ENCODE results near the gene SLC2A4.

Gene SLC2A4

DNA sequence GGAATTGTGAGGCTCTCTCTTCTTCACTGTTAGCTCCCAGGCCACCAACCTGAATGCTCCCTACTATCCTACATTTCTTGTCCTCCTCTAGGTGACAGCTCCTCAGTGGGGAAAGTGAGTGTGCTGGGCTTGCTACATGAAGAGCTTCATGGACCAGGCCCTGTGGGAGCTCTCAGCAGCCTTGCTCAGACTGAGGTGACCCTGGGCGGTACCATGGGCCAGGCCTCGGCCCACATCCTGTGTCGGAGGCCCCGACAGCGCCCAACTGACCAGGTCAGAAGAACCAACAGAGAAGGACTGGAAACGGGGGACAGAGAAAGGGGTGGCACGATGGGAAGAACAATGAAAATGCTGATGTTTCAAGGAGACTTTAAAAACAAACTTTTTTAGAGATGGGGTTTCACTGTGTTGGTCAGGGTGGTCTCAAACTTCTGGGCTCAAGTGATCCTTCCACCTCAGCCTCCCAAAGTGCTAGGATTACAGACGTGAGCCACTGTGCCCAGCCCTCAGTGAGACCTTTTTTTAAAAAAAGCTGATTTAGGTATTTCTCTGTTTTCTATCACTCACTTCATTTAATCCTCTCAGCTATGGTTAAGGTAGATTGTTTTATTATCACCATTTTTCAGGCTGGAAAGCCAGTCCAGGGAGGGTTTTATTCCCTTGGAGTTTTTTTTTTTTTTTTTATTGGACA, 24.6 kb upstream of the SLC2A4 start:
- Histone ChIP-seq H2AFZ (ENCODE audit: low read length) (no peak overlapping the region), H3K27me3 (replicated peaks; ENCODE audit: insufficient read depth, low read length) (peaks cover 14% of the 10 kb centered on the region), H3K4me3 (ENCODE audit: low read length) (no peak overlapping the region), H3K9me3 (replicated peaks; ENCODE audit: insufficient read depth, low read length) (no peaks in the 10 kb centered on the region), H3K9ac (ENCODE audit: low read length) (no peak overlapping the region), H3K4me2 (ENCODE audit: low read depth, low read length) (no peak overlapping the region), H3F3A (ENCODE audit: insufficient read depth, low read length) (peaks cover 6% of the 10 kb centered on the region), H3K36me3 (replicated peaks; ENCODE audit: insufficient read depth, low read length) (0 out of 2 replicates have a peak, but pooled peaks cover 4% of the 10 kb centered on the region), H3K9me2 (replicated peaks; ENCODE audit: insufficient read depth, low read length) (no peaks in the 10 kb centered on the region), H4K20me1 (ENCODE audit: insufficient read depth, low read length) (no peaks in the 10 kb centered on the region), H3K4me1 (ENCODE audit: low read length) (peaks cover 5% of the 10 kb centered on the region), H3K27ac (ENCODE audit: low read length) (no peak overlapping the region), H3K79me2 (ENCODE audit: low read length) (peaks cover 11% of the 10 kb centered on the region)
- DNase-seq: no peak
- TF ChIP-seq EZH2phosphoT487 (IDR thresholded peaks at IDR 0.05; ENCODE audit: low read length) (no peak), EZH2 (optimal IDR thresholded peaks at IDR 0.05; ENCODE audit: low read depth, low read length) (no peak)
- TF ChIP-seq, protein P1, sequence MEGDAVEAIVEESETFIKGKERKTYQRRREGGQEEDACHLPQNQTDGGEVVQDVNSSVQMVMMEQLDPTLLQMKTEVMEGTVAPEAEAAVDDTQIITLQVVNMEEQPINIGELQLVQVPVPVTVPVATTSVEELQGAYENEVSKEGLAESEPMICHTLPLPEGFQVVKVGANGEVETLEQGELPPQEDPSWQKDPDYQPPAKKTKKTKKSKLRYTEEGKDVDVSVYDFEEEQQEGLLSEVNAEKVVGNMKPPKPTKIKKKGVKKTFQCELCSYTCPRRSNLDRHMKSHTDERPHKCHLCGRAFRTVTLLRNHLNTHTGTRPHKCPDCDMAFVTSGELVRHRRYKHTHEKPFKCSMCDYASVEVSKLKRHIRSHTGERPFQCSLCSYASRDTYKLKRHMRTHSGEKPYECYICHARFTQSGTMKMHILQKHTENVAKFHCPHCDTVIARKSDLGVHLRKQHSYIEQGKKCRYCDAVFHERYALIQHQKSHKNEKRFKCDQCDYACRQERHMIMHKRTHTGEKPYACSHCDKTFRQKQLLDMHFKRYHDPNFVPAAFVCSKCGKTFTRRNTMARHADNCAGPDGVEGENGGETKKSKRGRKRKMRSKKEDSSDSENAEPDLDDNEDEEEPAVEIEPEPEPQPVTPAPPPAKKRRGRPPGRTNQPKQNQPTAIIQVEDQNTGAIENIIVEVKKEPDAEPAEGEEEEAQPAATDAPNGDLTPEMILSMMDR (IDR thresholded peaks at IDR 0.05; ENCODE audit: low read length): no peak

DNA sequence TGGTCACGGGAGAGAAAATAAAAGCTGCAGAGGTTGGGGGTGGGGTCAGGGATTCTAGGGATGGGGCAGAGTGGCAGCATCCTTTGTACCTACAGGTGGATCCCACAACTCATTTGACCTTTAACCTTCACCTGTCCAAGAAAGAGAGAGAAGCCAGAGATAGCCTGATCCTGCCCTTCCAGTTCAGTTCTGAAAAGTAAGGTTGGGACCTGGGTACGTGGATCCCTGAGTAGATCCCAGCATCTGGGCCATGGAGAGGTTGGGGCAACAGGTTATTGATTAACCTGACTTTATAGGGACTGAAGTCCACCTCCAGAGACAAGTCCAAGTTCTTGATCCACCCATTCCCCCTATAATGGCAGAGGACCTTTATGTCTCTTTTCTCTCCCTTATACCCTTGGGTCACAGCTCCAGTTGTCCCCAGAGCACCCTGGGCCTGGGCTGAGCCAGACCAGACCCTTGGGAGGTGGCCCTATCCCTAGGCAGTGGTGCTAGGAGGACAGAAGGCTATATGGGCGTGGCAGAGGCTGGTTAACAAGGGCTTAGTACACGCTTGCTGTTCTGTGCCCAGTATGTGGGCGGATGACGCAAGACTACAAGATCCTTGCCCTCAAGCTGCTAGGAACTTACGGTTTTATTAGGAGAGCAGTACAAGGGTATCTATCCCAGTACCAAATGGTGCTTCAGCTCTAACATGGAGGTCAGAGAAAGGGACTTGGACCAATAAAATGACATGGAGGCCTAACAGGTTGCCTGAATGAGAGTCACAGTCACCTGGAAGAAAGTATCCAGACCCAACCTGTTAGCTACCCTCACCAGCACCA, 22.6 kb upstream of the SLC2A4 start:
- Histone ChIP-seq H3K4me1 (ENCODE audit: low read length) (peaks cover 4% of the 10 kb centered on the region; the same call in 1 of the 2 replicates), H3K9me2 (replicated peaks; ENCODE audit: insufficient read depth, low read length) (no peaks in the 10 kb centered on the region), H2AFZ (ENCODE audit: low read length) (no peak overlapping the region), H3K36me3 (replicated peaks; ENCODE audit: insufficient read depth, low read length) (0 out of 2 replicates have a peak, but pooled peaks cover 4% of the 10 kb centered on the region), H3F3A (ENCODE audit: insufficient read depth, low read length) (no peaks in the 10 kb centered on the region), H3K9me3 (replicated peaks; ENCODE audit: insufficient read depth, low read length) (no peaks in the 10 kb centered on the region), H3K4me2 (ENCODE audit: low read depth, low read length) (no peak overlapping the region), H3K27me3 (replicated peaks; ENCODE audit: insufficient read depth, low read length) (peaks cover 34% of the 10 kb centered on the region), H3K27ac (ENCODE audit: low read length) (no peak overlapping the region), H3K79me2 (ENCODE audit: low read length) (no peaks in the 10 kb centered on the region), H3K9ac (ENCODE audit: low read length) (no peak overlapping the region), H4K20me1 (ENCODE audit: insufficient read depth, low read length) (no peaks in the 10 kb centered on the region), H3K4me3 (ENCODE audit: low read length) (no peak overlapping the region)
- TF ChIP-seq EZH2 (optimal IDR thresholded peaks at IDR 0.05; ENCODE audit: low read depth, low read length) (no peak), EZH2phosphoT487 (IDR thresholded peaks at IDR 0.05; ENCODE audit: low read length) (no peak)
- TF ChIP-seq, protein P1 (IDR thresholded peaks at IDR 0.05; ENCODE audit: low read length): no peak
- DNase-seq: no peak

DNA sequence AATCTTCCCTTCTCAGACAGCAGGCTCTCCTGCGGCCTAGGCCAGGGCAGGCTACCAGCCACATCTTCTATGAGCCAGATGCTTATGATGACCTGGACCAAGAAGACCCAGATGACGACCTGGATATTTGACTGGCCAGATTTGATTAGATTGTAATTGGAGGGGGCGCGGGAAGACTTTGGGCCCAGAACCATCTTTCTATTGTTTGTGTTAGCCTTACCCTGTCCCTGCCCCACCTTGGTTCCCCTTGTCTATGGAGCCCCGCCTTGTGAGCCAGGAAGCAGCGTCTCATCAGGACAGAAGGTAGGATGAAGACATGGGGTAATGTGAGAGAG, 22.0 kb upstream of the SLC2A4 start:
- no peak overlapping the region for H2AFZ ChIP-seq (ENCODE audit: low read length)
- no peaks in the 10 kb centered on the region for H4K20me1 ChIP-seq (ENCODE audit: insufficient read depth, low read length)
- H3K36me3 ChIP-seq (replicated peaks; ENCODE audit: insufficient read depth, low read length): 0 out of 2 replicates have a peak, but pooled peaks cover under 1% of the 10 kb centered on the region
- no peaks in the 10 kb centered on the region for H3F3A ChIP-seq (ENCODE audit: insufficient read depth, low read length)
- no peak overlapping the region for H3K4me3 ChIP-seq (ENCODE audit: low read length)
- H3K4me2 ChIP-seq (ENCODE audit: low read depth, low read length): no peak overlapping the region
- peaks cover 4% of the 10 kb centered on the region; the same call in 1 of the 2 replicates for H3K4me1 ChIP-seq (ENCODE audit: low read length)
- no peak overlapping the region for H3K9ac ChIP-seq (ENCODE audit: low read length)
- H3K79me2 ChIP-seq (ENCODE audit: low read length): no peaks in the 10 kb centered on the region
- H3K27ac ChIP-seq (ENCODE audit: low read length): no peak overlapping the region
- no peaks in the 10 kb centered on the region for H3K9me3 ChIP-seq (replicated peaks; ENCODE audit: insufficient read depth, low read length)
- no peak for DNase-seq
- H3K27me3 ChIP-seq (replicated peaks; ENCODE audit: insufficient read depth, low read length): peaks cover 40% of the 10 kb centered on the region
- no peaks in the 10 kb centered on the region for H3K9me2 ChIP-seq (replicated peaks; ENCODE audit: insufficient read depth, low read length)
- TF ChIP-seq, protein P1 (IDR thresholded peaks at IDR 0.05; ENCODE audit: low read length): no peak
- no peak for TF ChIP-seq EZH2phosphoT487 (IDR thresholded peaks at IDR 0.05; ENCODE audit: low read length)
- no peak for TF ChIP-seq EZH2 (optimal IDR thresholded peaks at IDR 0.05; ENCODE audit: low read depth, low read length)
